ENCODE measurements around the gene SRCIN1. TPM values are rescaled to one million over a fixed set of nuclear protein-coding genes. Genes with fewer than 3 reads are reported as not detected.
A peak's percentile ranks its signal among the peaks of the same experiment; 100 is the strongest.
"Not testable (repeated sequence)": the region's sequence is repeated elsewhere in the genome, so short reads cannot be mapped to it uniquely, and the experiment has no call there.

The SRCIN1 gene, protein sequence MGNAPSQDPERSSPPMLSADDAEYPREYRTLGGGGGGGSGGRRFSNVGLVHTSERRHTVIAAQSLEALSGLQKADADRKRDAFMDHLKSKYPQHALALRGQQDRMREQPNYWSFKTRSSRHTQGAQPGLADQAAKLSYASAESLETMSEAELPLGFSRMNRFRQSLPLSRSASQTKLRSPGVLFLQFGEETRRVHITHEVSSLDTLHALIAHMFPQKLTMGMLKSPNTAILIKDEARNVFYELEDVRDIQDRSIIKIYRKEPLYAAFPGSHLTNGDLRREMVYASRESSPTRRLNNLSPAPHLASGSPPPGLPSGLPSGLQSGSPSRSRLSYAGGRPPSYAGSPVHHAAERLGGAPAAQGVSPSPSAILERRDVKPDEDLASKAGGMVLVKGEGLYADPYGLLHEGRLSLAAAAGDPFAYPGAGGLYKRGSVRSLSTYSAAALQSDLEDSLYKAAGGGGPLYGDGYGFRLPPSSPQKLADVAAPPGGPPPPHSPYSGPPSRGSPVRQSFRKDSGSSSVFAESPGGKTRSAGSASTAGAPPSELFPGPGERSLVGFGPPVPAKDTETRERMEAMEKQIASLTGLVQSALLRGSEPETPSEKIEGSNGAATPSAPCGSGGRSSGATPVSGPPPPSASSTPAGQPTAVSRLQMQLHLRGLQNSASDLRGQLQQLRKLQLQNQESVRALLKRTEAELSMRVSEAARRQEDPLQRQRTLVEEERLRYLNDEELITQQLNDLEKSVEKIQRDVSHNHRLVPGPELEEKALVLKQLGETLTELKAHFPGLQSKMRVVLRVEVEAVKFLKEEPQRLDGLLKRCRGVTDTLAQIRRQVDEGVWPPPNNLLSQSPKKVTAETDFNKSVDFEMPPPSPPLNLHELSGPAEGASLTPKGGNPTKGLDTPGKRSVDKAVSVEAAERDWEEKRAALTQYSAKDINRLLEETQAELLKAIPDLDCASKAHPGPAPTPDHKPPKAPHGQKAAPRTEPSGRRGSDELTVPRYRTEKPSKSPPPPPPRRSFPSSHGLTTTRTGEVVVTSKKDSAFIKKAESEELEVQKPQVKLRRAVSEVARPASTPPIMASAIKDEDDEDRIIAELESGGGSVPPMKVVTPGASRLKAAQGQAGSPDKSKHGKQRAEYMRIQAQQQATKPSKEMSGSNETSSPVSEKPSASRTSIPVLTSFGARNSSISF
- total RNA-seq (0.75 TPM), polyA plus RNA-seq (ENCODE audit: insufficient read depth in 1 of 8, insufficient read length in 8 of 8, low replicate concordance in 1 of 8) (1 to 10 TPM in 5 of 8 donors, under 1 TPM in 3; 0.75 to 1.9 (median 1.3) TPM)
- long read RNA-seq, donor 1: 0 reads
- long read RNA-seq, donor 2: 0 reads
- long read RNA-seq, donor 3: 0 reads
- long read RNA-seq, donor 4: 0 reads
- long read RNA-seq, donor 5: 0 reads
- long read RNA-seq, donor 6: 0 reads
- long read RNA-seq, donor 7: 0 reads
- long read RNA-seq, donor 8: 0 reads
- long read RNA-seq, donor 9: 0 reads
- long read RNA-seq, donor 10: 0 reads
- long read RNA-seq, donor 11: 0 reads

DNA sequence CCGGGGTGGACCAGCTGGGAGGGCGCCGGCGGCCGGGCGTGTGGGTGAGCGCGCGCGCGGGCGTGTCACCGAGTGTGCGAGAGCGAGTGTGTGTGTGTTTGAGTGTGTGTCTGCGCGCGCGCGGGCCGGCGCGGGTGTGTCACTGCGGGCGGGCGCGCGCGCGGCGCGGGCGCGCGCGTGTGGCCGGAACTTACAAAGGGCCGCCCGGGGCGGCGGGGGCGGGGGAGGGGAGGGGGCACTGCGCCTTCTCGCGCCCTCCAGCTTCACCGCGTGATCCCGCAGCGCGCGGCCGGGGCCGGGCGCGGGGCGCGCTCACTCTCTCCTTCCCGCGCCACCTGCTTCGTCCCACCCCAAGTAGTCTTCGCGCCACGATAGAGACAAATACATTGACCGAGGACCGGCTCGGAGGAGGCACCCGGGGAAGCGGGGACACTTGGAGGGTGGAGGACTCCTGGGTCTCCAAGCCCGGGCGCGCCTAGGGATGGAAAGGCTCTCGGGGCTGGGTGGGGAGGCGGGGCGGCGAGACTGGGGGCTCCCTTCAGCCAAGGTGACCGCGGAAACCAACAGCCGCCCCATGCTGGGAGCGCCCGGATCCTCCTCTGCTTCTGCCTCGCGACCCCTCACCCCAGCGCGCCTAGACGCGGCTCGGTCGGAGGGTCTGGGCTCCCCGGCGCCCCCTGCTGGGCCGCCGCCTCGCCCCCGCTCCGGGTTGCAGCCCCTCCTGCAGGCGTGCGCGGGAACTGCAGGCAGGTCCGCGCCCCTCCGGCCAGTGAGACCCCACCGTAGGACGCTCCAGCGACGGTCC, at the start of gene SRCIN1:
SRCIN1 (minus strand) TSS at position 112 of the 805 bp plus-strand sequence. CDS start 247 bp downstream, outside the sequence.
- peak; percentile 70 for DNase-seq
- peak within 1 kb of the TSS; percentile 44 for H3K4me3 ChIP-seq (ENCODE audit: low read length)
- H3K9me3 ChIP-seq (replicated peaks; ENCODE audit: control insufficient read depth, low read depth, low read length): no peaks in the 10 kb centered on the region
- peaks cover 86% of the 10 kb centered on the region for H3K27me3 ChIP-seq (ENCODE audit: control insufficient read depth, insufficient read depth, low read length)
- peaks cover 26% of the 10 kb centered on the region for H3K4me1 ChIP-seq (ENCODE audit: control insufficient read depth, insufficient read depth, low read length)
- H3K27ac ChIP-seq (ENCODE audit: low read length): no peak within 1 kb of the TSS
- no peaks in the 10 kb centered on the region for H3K36me3 ChIP-seq (ENCODE audit: control insufficient read depth, insufficient read depth, low read length)
- WGBS (ENCODE audit: insufficient coverage): under 1% methylated on average over 63 of the region's 105 CpGs

- no peak overlapping the region for H3K27ac ChIP-seq (ENCODE audit: low read length)
- no peaks in the 10 kb centered on the region for H3K4me1 ChIP-seq (ENCODE audit: control insufficient read depth, insufficient read depth, low read length)
- H3K27me3 ChIP-seq (ENCODE audit: control insufficient read depth, insufficient read depth, low read length): peaks cover 31% of the 10 kb centered on the region
- no peak for DNase-seq
- no peaks in the 10 kb centered on the region for H3K9me3 ChIP-seq (replicated peaks; ENCODE audit: control insufficient read depth, low read depth, low read length)
- H3K36me3 ChIP-seq (ENCODE audit: control insufficient read depth, insufficient read depth, low read length): no peaks in the 10 kb centered on the region
- no peak overlapping the region for H3K4me3 ChIP-seq (ENCODE audit: low read length)
- whole genome bisulfite sequencing (ENCODE audit: insufficient coverage): 18% methylated on average over 11 of the region's 21 CpGs
These were observed 49.0 kb upstream of the SRCIN1 start for GRCh38 chr17:38654411-38655398.

DNA sequence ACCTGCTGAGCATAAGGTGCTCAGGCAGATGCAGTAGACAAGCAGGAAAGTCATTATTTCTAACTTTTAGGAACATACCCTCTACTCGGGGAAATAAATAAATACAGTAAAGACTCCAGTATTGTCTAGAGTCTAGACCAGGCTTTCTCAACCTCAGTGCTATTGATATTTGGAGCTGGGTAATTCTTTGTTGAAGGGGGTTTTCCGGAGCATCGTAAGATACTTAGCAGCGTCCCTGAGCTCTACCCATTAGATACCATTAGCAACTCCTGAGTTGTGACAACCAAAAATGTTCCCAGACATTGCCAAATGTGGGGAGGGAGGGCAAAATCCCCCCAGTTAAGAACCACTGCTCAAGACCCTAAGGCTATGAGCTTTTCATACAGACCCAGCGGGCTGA, 47.9 kb upstream of the SRCIN1 start:
- WGBS (ENCODE audit: insufficient coverage): 100% methylated on average over 1 of the region's 5 CpGs
- Histone ChIP-seq H3K27ac (ENCODE audit: low read length) (no peak overlapping the region), H3K27me3 (ENCODE audit: control insufficient read depth, insufficient read depth, low read length) (peaks cover 26% of the 10 kb centered on the region), H3K9me3 (replicated peaks; ENCODE audit: control insufficient read depth, low read depth, low read length) (no peaks in the 10 kb centered on the region), H3K4me3 (ENCODE audit: low read length) (no peak overlapping the region), H3K36me3 (ENCODE audit: control insufficient read depth, insufficient read depth, low read length) (no peaks in the 10 kb centered on the region), H3K4me1 (ENCODE audit: control insufficient read depth, insufficient read depth, low read length) (no peaks in the 10 kb centered on the region)
- no peak for DNase-seq

DNA sequence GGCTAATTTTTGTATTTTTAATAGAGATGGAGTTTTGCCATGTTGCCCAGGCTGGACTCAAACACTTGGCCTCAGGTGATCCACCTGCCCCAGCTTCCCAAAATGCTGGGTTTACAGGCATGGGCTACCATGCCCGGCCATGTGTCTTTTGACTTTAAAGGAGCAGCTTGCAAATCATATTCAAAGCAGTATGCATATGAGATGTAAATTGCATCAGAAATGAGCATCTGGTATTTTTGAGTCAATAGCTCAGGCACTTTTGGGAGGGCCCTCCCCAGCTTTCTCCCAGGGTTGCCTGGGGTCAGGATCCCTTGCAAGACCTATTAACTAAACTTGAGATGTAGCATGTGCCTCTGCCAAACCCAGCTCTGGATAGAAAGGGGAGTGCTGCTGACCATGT, 47.5 kb upstream of the SRCIN1 start:
- DNase-seq: no peak
- no peaks in the 10 kb centered on the region for H3K36me3 ChIP-seq (ENCODE audit: control insufficient read depth, insufficient read depth, low read length)
- H3K4me3 ChIP-seq (ENCODE audit: low read length): no peak overlapping the region
- H3K27ac ChIP-seq (ENCODE audit: low read length): no peak overlapping the region
- WGBS (ENCODE audit: insufficient coverage): 86% methylated on average over 1 of the region's 1 CpG
- no peaks in the 10 kb centered on the region for H3K4me1 ChIP-seq (ENCODE audit: control insufficient read depth, insufficient read depth, low read length)
- peaks cover 24% of the 10 kb centered on the region for H3K27me3 ChIP-seq (ENCODE audit: control insufficient read depth, insufficient read depth, low read length)
- H3K9me3 ChIP-seq (replicated peaks; ENCODE audit: control insufficient read depth, low read depth, low read length): no peaks in the 10 kb centered on the region

GRCh38 chr17:38650653-38651173, 45.0 kb upstream of the SRCIN1 start:
- 82% methylated on average over 6 of the region's 11 CpGs for WGBS (ENCODE audit: insufficient coverage)
- not testable (repeated sequence) for H3K27ac ChIP-seq (ENCODE audit: low read length)

GRCh38 chr17:38637951-38638350, 32.2 kb upstream of the SRCIN1 start:
- no peaks in the 10 kb centered on the region for H3K4me1 ChIP-seq (ENCODE audit: control insufficient read depth, insufficient read depth, low read length)
- H3K36me3 ChIP-seq (ENCODE audit: control insufficient read depth, insufficient read depth, low read length): no peaks in the 10 kb centered on the region
- no peak overlapping the region for H3K4me3 ChIP-seq (ENCODE audit: low read length)
- no peaks in the 10 kb centered on the region for H3K9me3 ChIP-seq (replicated peaks; ENCODE audit: control insufficient read depth, low read depth, low read length)
- H3K27ac ChIP-seq (ENCODE audit: low read length): no peak overlapping the region
- peaks cover 2% of the 10 kb centered on the region for H3K27me3 ChIP-seq (ENCODE audit: control insufficient read depth, insufficient read depth, low read length)
- no peak for DNase-seq
- WGBS (ENCODE audit: insufficient coverage): no CpG with 5 or more reads among the region's 4 CpGs

More at GRCh38 chr17:38650653-38651173, 45.0 kb upstream of the SRCIN1 start:
- not testable (repeated sequence) for H3K9me3 ChIP-seq (replicated peaks; ENCODE audit: control insufficient read depth, low read depth, low read length); H3K36me3 ChIP-seq (ENCODE audit: control insufficient read depth, insufficient read depth, low read length); H3K4me1 ChIP-seq (ENCODE audit: control insufficient read depth, insufficient read depth, low read length); H3K4me3 ChIP-seq (ENCODE audit: low read length); DNase-seq
- peaks cover 20% of the 10 kb centered on the region for H3K27me3 ChIP-seq (ENCODE audit: control insufficient read depth, insufficient read depth, low read length)

- Histone ChIP-seq H3K9me3 (replicated peaks; ENCODE audit: control insufficient read depth, low read depth, low read length) (no peaks in the 10 kb centered on the region), H3K4me1 (ENCODE audit: control insufficient read depth, insufficient read depth, low read length) (no peaks in the 10 kb centered on the region), H3K27me3 (ENCODE audit: control insufficient read depth, insufficient read depth, low read length) (peaks cover under 1% of the 10 kb centered on the region), H3K4me3 (ENCODE audit: low read length) (no peak overlapping the region), H3K27ac (ENCODE audit: low read length) (no peak overlapping the region), H3K36me3 (ENCODE audit: control insufficient read depth, insufficient read depth, low read length) (no peaks in the 10 kb centered on the region)
- 30% methylated on average over 7 of the region's 9 CpGs for WGBS (ENCODE audit: insufficient coverage)
- no peak for DNase-seq
These were observed 30.3 kb upstream of the SRCIN1 start for GRCh38 chr17:38636054-38636453.

DNA sequence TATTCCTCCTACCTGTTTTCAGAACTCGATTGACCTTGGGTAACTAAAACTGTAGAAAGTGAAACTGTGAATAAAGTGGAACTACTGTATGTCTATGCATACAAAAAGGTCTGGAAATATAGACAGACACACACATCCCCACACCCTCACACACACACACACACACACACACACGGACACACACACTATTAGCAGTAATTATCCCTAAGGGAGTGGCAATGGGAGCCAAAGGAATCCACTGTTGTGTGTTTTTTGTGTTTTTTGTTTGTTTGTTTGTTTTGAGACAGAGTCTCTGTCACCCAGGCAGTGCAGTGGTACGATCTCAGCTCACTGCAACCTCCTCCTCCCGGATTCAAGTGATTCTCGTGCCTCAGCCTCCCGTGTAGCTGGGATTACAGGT, 26.6 kb upstream of the SRCIN1 start:
- Histone ChIP-seq H3K27me3 (ENCODE audit: control insufficient read depth, insufficient read depth, low read length) (no peaks in the 10 kb centered on the region), H3K4me3 (ENCODE audit: low read length) (no peak overlapping the region), H3K36me3 (ENCODE audit: control insufficient read depth, insufficient read depth, low read length) (no peaks in the 10 kb centered on the region), H3K9me3 (replicated peaks; ENCODE audit: control insufficient read depth, low read depth, low read length) (no peaks in the 10 kb centered on the region), H3K27ac (ENCODE audit: low read length) (no peak overlapping the region), H3K4me1 (ENCODE audit: control insufficient read depth, insufficient read depth, low read length) (no peaks in the 10 kb centered on the region)
- no peak for DNase-seq
- WGBS (ENCODE audit: insufficient coverage): 67% methylated on average over 3 of the region's 6 CpGs

Measured in muscle of leg (tissue), 16 donors.